IMR-90 (cell line): ENCODE data around the gene INPPL1. TPM values are rescaled to one million over a fixed set of nuclear protein-coding genes. Genes with fewer than 3 reads are reported as not detected.

Experiments used
- ATAC-seq: fragments of 200-7000 bp; cut with Tn5 transposase; 2 replicates; pipeline ENCODE4 v1.9.1; 2020; ENCODE audit warnings: low read depth, mild to moderate bottlenecking, moderate library complexity
- BruUV-seq: library from RNA; stranded (reverse); fragments of 400-500 nt; replicated peaks from 2 replicates; lab custom pipeline; 2021; lab: Mats Ljungman, UMichigan
- CTCF ChIA-PET: fragments of 300-600 bp; formaldehyde crosslinking; extraction: SDS; loops from one replicate; lab custom pipeline; 2021; ENCODE audit warnings: antibody characterized with exemption; lab: Yijun Ruan, JAX
- POLR2A ChIA-PET: fragments of 300-600 bp; sonication (Branson Sonifier 250); formaldehyde crosslinking; loops from one replicate; lab custom pipeline; 2022; ENCODE audit warnings: antibody characterized with exemption; ENCODE audit not compliant: unreplicated experiment; lab: Charles Lee
- DNase-seq: peaks from one replicate; pipeline ENCODE4 v3.0.0; 2013
- H2AFZ ChIP-seq: replicated peaks from 2 replicates; pipeline ENCODE3; 2013; ENCODE audit warnings: low read length, mild to moderate bottlenecking; ENCODE audit not compliant: poor library complexity
- H2AK5ac ChIP-seq: 2 replicates; pipeline ENCODE4 v1.6.1; 2013; ENCODE audit warnings: low read depth, low read length, inconsistent platforms
- H2AK9ac ChIP-seq: replicated peaks from 2 replicates; pipeline ENCODE3; 2013; ENCODE audit warnings: mild to moderate bottlenecking, low read depth, low read length, moderate library complexity; ENCODE audit not compliant: poor library complexity
- H2BK120ac ChIP-seq: 2 replicates; pipeline ENCODE4 v1.6.1; 2013; ENCODE audit warnings: low read depth, low read length, inconsistent platforms
- H2BK15ac ChIP-seq: 3 replicates; pipeline ENCODE4 v1.6.1; 2013; ENCODE audit warnings: low read depth, low read length, inconsistent platforms
- H2BK20ac ChIP-seq: 2 replicates; pipeline ENCODE4 v1.6.1; 2013; ENCODE audit warnings: low read depth, mild to moderate bottlenecking, inconsistent platforms, low read length, moderate library complexity
- H2BK5ac ChIP-seq: 2 replicates; pipeline ENCODE4 v1.6.1; 2013; ENCODE audit warnings: mild to moderate bottlenecking, low read depth, low read length, inconsistent platforms; ENCODE audit not compliant: poor library complexity, severe bottlenecking
- H3K14ac ChIP-seq: replicated peaks from 2 replicates; pipeline ENCODE4 v1.6.1; 2013; ENCODE audit warnings: low read depth, low read length, inconsistent platforms
- H3K18ac ChIP-seq: 2 replicates; pipeline ENCODE4 v1.6.1; 2013; ENCODE audit warnings: low read depth, low read length, control low read depth
- H3K23ac ChIP-seq: 2 replicates; pipeline ENCODE4 v1.6.1; 2013; ENCODE audit warnings: low read depth, low read length, inconsistent platforms
- H3K27ac ChIP-seq: 2 replicates; pipeline ENCODE4 v1.5.1; 2013; ENCODE audit warnings: mild to moderate bottlenecking, control low read depth, low read length; ENCODE audit not compliant: insufficient read depth
- H3K27me3 ChIP-seq: 2 replicates; pipeline ENCODE4 v1.6.1; 2013; ENCODE audit warnings: low read length; ENCODE audit not compliant: control insufficient read depth, insufficient read depth
- H3K36me3 ChIP-seq: 2 replicates; pipeline ENCODE4 v1.6.1; 2013; ENCODE audit warnings: low read length, mixed read lengths; ENCODE audit not compliant: control insufficient read depth, insufficient read depth
- H3K4ac ChIP-seq: 2 replicates; pipeline ENCODE4 v1.6.1; 2013; ENCODE audit warnings: low read depth, low read length, inconsistent platforms
- H3K4me1 ChIP-seq: 2 replicates; pipeline ENCODE4 v1.6.1; 2013; ENCODE audit warnings: low read length, mixed read lengths; ENCODE audit not compliant: control insufficient read depth, insufficient read depth
- H3K4me2 ChIP-seq: 2 replicates; pipeline ENCODE4 v1.6.1; 2013; ENCODE audit warnings: low read depth, mild to moderate bottlenecking, control low read depth, low read length, moderate library complexity
- H3K4me3 ChIP-seq: 2 replicates; pipeline ENCODE4 v1.5.1; 2013; ENCODE audit warnings: low read depth, mild to moderate bottlenecking, control low read depth, low read length, moderate library complexity; ENCODE audit not compliant: insufficient read depth
- H3K56ac ChIP-seq: 2 replicates; pipeline ENCODE4 v1.6.1; 2013; ENCODE audit warnings: low read length, inconsistent platforms; ENCODE audit not compliant: insufficient read depth; ENCODE audit errors: extremely low read depth
- H3K79me1 ChIP-seq, 2 experiments: 2 replicates each; pipeline ENCODE4 v1.6.1; 2013; ENCODE audit warnings: low read length in 2 of 2, inconsistent platforms in 1 of 2, low read depth in 1 of 2
- H3K9ac ChIP-seq: 2 replicates; pipeline ENCODE4 v1.6.1; 2013; ENCODE audit warnings: low read depth, low read length, control low read depth
- H3K9me1 ChIP-seq: 2 replicates; pipeline ENCODE4 v1.6.1; 2013; ENCODE audit warnings: low read length, inconsistent platforms; ENCODE audit not compliant: insufficient read depth
- H3K9me3 ChIP-seq: 2 replicates; pipeline ENCODE4 v1.6.1; 2013; ENCODE audit warnings: low read length; ENCODE audit not compliant: control insufficient read depth, insufficient read depth
- H4K20me1 ChIP-seq: 2 replicates; pipeline ENCODE4 v1.6.1; 2013; ENCODE audit warnings: low read length, inconsistent platforms; ENCODE audit not compliant: insufficient read depth
- H4K5ac ChIP-seq: 2 replicates; pipeline ENCODE4 v1.6.1; 2013; ENCODE audit warnings: mild to moderate bottlenecking, low read depth, low read length, control low read depth
- H4K8ac ChIP-seq, 2 experiments: 2 replicates each; pipeline ENCODE4 v1.6.1; 2013; ENCODE audit warnings: low read depth in 2 of 2, low read length in 2 of 2, control low read depth in 1 of 2, inconsistent platforms in 1 of 2
- H4K91ac ChIP-seq: 2 replicates; pipeline ENCODE4 v1.6.1; 2013; ENCODE audit warnings: low read depth, low read length, inconsistent platforms; ENCODE audit not compliant: insufficient read depth
- BHLHE40 ChIP-seq: fragments of 150-350 bp; IDR thresholded peaks from 2 replicates; pipeline ENCODE4 v1.6.1; 2016; ENCODE audit warnings: mild to moderate bottlenecking, low read depth, low read length
- CEBPB ChIP-seq: IDR thresholded peaks from 2 replicates; pipeline ENCODE4 v1.6.1; 2012; ENCODE audit warnings: low read depth, low read length, improper control_type of control experiment
- CHD1 ChIP-seq: IDR thresholded peaks from 2 replicates; pipeline ENCODE4 v1.6.1; 2012; ENCODE audit warnings: low read depth, low read length, improper control_type of control experiment
- FOS ChIP-seq: fragments of 150-350 bp; IDR thresholded peaks from 2 replicates; pipeline ENCODE4 v1.6.1; 2016; ENCODE audit warnings: low read depth, low read length
- MAFK ChIP-seq: IDR thresholded peaks from 2 replicates; pipeline ENCODE4 v1.6.1; 2012; ENCODE audit warnings: low read depth, low read length, improper control_type of control experiment
- MAZ ChIP-seq: IDR thresholded peaks from 2 replicates; pipeline ENCODE4 v1.6.1; 2012; ENCODE audit warnings: low read depth, mild to moderate bottlenecking, low read length, improper control_type of control experiment, moderate library complexity, borderline replicate concordance
- MXI1 ChIP-seq: IDR thresholded peaks from 2 replicates; pipeline ENCODE4 v1.6.1; 2012; ENCODE audit warnings: low read depth, mild to moderate bottlenecking, low read length, moderate library complexity, borderline replicate concordance
- NFE2L2 ChIP-seq: fragments of 150-350 bp; IDR thresholded peaks from 2 replicates; pipeline ENCODE4 v1.6.1; 2016; ENCODE audit warnings: low read depth, mild to moderate bottlenecking, low read length
- POLR2A ChIP-seq: IDR thresholded peaks from 2 replicates; pipeline ENCODE4 v1.6.1; 2012; ENCODE audit warnings: mild to moderate bottlenecking, low read depth, low read length
- RAD21 ChIP-seq: IDR thresholded peaks from 2 replicates; pipeline ENCODE4 v1.6.1; 2012; ENCODE audit warnings: low read length, improper control_type of control experiment
- RCOR1 ChIP-seq: IDR thresholded peaks from 2 replicates; pipeline ENCODE4 v1.6.1; 2012; ENCODE audit warnings: mild to moderate bottlenecking, low read length, improper control_type of control experiment; ENCODE audit not compliant: insufficient replicate concordance
- RFX5 ChIP-seq: IDR thresholded peaks from 2 replicates; pipeline ENCODE4 v1.8.0; 2012; ENCODE audit warnings: low read depth, mild to moderate bottlenecking, low read length, moderate library complexity
- SMC3 ChIP-seq: fragments of 150-350 bp; IDR thresholded peaks from 2 replicates; pipeline ENCODE4 v1.6.1; 2016; ENCODE audit warnings: low read depth, mild to moderate bottlenecking, antibody characterized with exemption, low read length, moderate library complexity
- WGBS, 2 experiments: methylation state at CpG; one replicate each; pipeline versions ENCODE4 v1.1.5 to v1.1.7; 2013; ENCODE audit warnings: missing lambda C conversion rate in 2 of 2; ENCODE audit not compliant: insufficient read length in 1 of 2; ENCODE audit errors: extremely low coverage in 2 of 2; 5-methylcytosine and 5-hydroxymethylcytosine counted together
- dilution Hi-C: fragments of 300-500 bp; cut with HindIII; formaldehyde crosslinking; loops from one replicate; pipeline ENCODE4 v1.14.3; 2018; ENCODE audit warnings: low sequenced_read_pairs; ENCODE audit not compliant: unreplicated experiment
- in situ Hi-C: fragments of 300-500 bp; cut with MboI; formaldehyde crosslinking; loops from 3 replicates; pipeline ENCODE4 v1.14.3; 2019; ENCODE audit warnings: low sequenced_read_pairs, inconsistent platforms, mixed read lengths
- intact Hi-C: fragments of 100-400 bp; cut with micrococcal nuclease; formaldehyde crosslinking; loops from 2 replicates; pipeline ENCODE4 v1.10.0; 2022
- polyA plus RNA-seq, 3 experiments: library from polyadenylated mRNA; depleted of rRNA; stranded (reverse); fragments of >200 nt; gene quantifications; 2 replicates each; pipeline ENCODE4 v1.2.3, GENCODE V29; 2012; ENCODE audit warnings: low replicate concordance in 1 of 3
- total RNA-seq: library from RNA; depleted of rRNA; stranded (reverse); fragments of >200 nt; gene quantifications from 2 replicates; pipeline ENCODE4 v1.2.3, GENCODE V29; 2012
- TF ChIP-seq, protein P1 (sequence below): conservative IDR thresholded peaks from 2 replicates; pipeline ENCODE4 v1.5.1; 2012; ENCODE audit warnings: mild to moderate bottlenecking, low read depth, low read length, improper control_type of control experiment
- TF ChIP-seq, protein P2 (sequence below): fragments of 150-350 bp; IDR thresholded peaks from 2 replicates; pipeline ENCODE4 v1.6.1; 2017; ENCODE audit warnings: mild to moderate bottlenecking, antibody characterized with exemption, low read length, low read depth
- TF ChIP-seq, protein P3 (sequence below): fragments of 150-350 bp; IDR thresholded peaks from 2 replicates; pipeline ENCODE4 v1.6.1; 2016; ENCODE audit warnings: low read depth, mild to moderate bottlenecking, low read length, moderate library complexity, borderline replicate concordance

The INPPL1 gene
- total and polyA plus RNA-seq, 2 of the 4 experiments (the other 2 are of a cell fraction) = 27.4 to 105 TPM

DNA sequence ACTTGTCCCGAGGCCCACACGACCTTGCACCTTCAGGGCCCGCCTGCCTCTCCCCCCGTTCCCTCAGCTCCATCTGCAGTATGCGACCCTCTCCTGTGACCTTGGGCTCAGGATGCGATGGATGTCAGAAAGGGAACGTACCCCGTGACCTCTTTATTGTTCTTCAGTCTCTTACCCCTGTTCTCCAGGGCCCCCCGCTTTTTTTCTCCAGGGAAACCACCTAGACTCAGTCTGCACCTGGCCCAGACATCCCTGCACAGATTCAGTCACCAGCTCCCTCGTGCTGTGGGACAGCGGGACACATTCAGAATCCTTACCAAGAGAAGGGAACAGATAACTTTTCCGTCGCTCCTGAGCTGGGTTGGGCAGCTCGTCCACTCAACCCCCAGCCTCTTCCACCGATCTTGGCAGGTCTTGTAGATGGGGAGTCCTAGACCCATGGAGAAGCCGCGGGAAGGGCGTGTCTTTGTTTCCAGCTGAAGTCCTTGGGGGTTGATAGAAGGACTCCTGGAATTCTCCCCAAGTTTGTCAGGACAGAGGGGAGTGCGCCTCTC lies 20.8 kb downstream of the INPPL1 start:
- WGBS, 2 experiments = no CpG with 5 or more reads among the region's 19 CpGs
- ChIA-PET POLR2A (no interaction called here), CTCF (no interaction called here)
- Histone ChIP-seq H2AK5ac (no peak overlapping the region), H3K9me1 (no peaks in the 10 kb centered on the region), H3K4ac (no peak overlapping the region), H4K91ac (no peak overlapping the region), H2AK9ac (no peak overlapping the region), H3K18ac (no peak overlapping the region), H3K9ac (no peak overlapping the region), H3K23ac (no peak overlapping the region), H3K27me3 (peaks cover 86% of the 10 kb centered on the region), H4K8ac (no peak overlapping the region), H3K4me2 (no peak overlapping the region), H3K27ac (no peak overlapping the region), H2BK15ac (no peak overlapping the region), H3K56ac (no peak overlapping the region), H2AFZ (no peak overlapping the region), H3K9me3 (peaks cover 7% of the 10 kb centered on the region), H4K5ac (no peak overlapping the region), H2BK20ac (no peak overlapping the region), H2BK120ac (no peak overlapping the region), H2BK5ac (no peak overlapping the region), H3K14ac (no peak overlapping the region), H3K4me3 (no peak overlapping the region), H3K79me1 (no peaks in the 10 kb centered on the region), H4K20me1 (no peaks in the 10 kb centered on the region), H3K4me1 (no peaks in the 10 kb centered on the region), H3K36me3 (no peaks in the 10 kb centered on the region)
- dilution Hi-C loops (no loop called here), in situ Hi-C loops (no loop called here), intact Hi-C loops (no loop called here)
- DNase-seq (no peak), ATAC-seq (no peak)
- BruUV-seq = no TSS peak
- TF ChIP-seq NFE2L2 (no peak), MXI1 (no peak), MAFK (no peak), MAZ (no peak), CEBPB (no peak), CHD1 (no peak), RFX5 (no peak), BHLHE40 (no peak), FOS (no peak), SMC3 (no peak), RAD21 (no peak), POLR2A (no peak), RCOR1 (no peak)
- TF ChIP-seq, protein P1, sequence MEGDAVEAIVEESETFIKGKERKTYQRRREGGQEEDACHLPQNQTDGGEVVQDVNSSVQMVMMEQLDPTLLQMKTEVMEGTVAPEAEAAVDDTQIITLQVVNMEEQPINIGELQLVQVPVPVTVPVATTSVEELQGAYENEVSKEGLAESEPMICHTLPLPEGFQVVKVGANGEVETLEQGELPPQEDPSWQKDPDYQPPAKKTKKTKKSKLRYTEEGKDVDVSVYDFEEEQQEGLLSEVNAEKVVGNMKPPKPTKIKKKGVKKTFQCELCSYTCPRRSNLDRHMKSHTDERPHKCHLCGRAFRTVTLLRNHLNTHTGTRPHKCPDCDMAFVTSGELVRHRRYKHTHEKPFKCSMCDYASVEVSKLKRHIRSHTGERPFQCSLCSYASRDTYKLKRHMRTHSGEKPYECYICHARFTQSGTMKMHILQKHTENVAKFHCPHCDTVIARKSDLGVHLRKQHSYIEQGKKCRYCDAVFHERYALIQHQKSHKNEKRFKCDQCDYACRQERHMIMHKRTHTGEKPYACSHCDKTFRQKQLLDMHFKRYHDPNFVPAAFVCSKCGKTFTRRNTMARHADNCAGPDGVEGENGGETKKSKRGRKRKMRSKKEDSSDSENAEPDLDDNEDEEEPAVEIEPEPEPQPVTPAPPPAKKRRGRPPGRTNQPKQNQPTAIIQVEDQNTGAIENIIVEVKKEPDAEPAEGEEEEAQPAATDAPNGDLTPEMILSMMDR = no peak
- TF ChIP-seq, protein P2, sequence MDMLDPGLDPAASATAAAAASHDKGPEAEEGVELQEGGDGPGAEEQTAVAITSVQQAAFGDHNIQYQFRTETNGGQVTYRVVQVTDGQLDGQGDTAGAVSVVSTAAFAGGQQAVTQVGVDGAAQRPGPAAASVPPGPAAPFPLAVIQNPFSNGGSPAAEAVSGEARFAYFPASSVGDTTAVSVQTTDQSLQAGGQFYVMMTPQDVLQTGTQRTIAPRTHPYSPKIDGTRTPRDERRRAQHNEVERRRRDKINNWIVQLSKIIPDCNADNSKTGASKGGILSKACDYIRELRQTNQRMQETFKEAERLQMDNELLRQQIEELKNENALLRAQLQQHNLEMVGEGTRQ = no peak
- TF ChIP-seq, protein P3, sequence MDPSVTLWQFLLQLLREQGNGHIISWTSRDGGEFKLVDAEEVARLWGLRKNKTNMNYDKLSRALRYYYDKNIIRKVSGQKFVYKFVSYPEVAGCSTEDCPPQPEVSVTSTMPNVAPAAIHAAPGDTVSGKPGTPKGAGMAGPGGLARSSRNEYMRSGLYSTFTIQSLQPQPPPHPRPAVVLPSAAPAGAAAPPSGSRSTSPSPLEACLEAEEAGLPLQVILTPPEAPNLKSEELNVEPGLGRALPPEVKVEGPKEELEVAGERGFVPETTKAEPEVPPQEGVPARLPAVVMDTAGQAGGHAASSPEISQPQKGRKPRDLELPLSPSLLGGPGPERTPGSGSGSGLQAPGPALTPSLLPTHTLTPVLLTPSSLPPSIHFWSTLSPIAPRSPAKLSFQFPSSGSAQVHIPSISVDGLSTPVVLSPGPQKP = no peak
